Measurements from ENCODE around the gene MAGI1.

DNA sequence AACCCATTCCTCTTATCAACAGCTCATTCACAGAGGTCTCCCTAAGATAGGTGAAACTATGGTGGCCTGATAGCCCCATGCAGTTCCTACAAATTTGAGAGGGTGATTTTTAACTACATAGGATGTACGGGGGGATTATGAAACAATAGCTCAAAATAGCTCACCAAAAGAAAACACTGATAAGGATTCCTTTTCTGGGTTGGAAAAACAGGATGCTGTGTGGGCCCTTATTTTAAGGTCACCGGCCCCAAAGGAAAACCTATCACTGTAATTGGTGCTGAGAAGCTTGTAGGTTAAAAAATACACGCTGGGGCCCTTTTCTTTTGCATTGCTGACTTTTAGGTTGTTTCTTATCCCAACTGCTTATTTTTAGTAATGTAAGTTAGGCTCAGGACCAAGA is 627.4 kb downstream of the MAGI1 start:
- TF ChIP-seq, protein P1, sequence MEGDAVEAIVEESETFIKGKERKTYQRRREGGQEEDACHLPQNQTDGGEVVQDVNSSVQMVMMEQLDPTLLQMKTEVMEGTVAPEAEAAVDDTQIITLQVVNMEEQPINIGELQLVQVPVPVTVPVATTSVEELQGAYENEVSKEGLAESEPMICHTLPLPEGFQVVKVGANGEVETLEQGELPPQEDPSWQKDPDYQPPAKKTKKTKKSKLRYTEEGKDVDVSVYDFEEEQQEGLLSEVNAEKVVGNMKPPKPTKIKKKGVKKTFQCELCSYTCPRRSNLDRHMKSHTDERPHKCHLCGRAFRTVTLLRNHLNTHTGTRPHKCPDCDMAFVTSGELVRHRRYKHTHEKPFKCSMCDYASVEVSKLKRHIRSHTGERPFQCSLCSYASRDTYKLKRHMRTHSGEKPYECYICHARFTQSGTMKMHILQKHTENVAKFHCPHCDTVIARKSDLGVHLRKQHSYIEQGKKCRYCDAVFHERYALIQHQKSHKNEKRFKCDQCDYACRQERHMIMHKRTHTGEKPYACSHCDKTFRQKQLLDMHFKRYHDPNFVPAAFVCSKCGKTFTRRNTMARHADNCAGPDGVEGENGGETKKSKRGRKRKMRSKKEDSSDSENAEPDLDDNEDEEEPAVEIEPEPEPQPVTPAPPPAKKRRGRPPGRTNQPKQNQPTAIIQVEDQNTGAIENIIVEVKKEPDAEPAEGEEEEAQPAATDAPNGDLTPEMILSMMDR (IDR thresholded peaks at IDR 0.05): no peak
- TF ChIP-seq POLR2AphosphoS5 (IDR thresholded peaks at IDR 0.05) (no peak), POLR2A (IDR thresholded peaks at IDR 0.05) (no peak)

Data from breast epithelium (tissue), 3 donors.